ENCODE data around the gene TOP2B. TPM values are rescaled to one million over a fixed set of nuclear protein-coding genes. Genes with fewer than 3 reads are reported as not detected.

The TOP2B gene
- total RNA-seq, 2 experiments from 2014 or later: 165 to 171 TPM

- CTCF ChIA-PET: interaction anchor here (1.4 kb wide), 1 partner anchor 20 kb away, joined by 5 read pairs; no protein-coding TSS in a partner anchor
- Mint-ChIP-seq H3K4me3 (no peak overlapping the region), H3K27me3 (no peaks in the 10 kb centered on the region), H3K9me3 (no peaks in the 10 kb centered on the region), H3K36me3 (ENCODE audit: low read depth) (no peaks in the 10 kb centered on the region), H3K27ac (no peak overlapping the region), H3K4me1 (ENCODE audit: low read depth) (no peaks in the 10 kb centered on the region)
- TF ChIP-seq CTCF (IDR thresholded peaks at IDR 0.05): no peak
- intact Hi-C loops (cut with micrococcal nuclease): no loop called here
- ATAC-seq: no peak
- DNase-seq: no peak
- POLR2A ChIA-PET: no interaction called here
Observed at GRCh38 chr3:25573386-25574171, 91.1 kb downstream of the TOP2B start.

- POLR2A ChIA-PET: no interaction called here
- ATAC-seq: no peak
- intact Hi-C loops (cut with micrococcal nuclease): no loop called here
- Mint-ChIP-seq H3K27me3 (no peaks in the 10 kb centered on the region), H3K4me1 (ENCODE audit: low read depth) (no peaks in the 10 kb centered on the region), H3K4me3 (no peak overlapping the region), H3K36me3 (ENCODE audit: low read depth) (no peaks in the 10 kb centered on the region), H3K27ac (no peak overlapping the region), H3K9me3 (no peaks in the 10 kb centered on the region)
- DNase-seq: no peak
- no peak for TF ChIP-seq CTCF (IDR thresholded peaks at IDR 0.05)
- CTCF ChIA-PET: interaction anchor here (1.4 kb wide), 1 partner anchor 20 kb away, joined by 5 read pairs; no protein-coding TSS in a partner anchor
Observed at GRCh38 chr3:25572919-25573385, 91.8 kb downstream of the TOP2B start.

- CTCF ChIA-PET: no interaction called here
- ATAC-seq (no peak), DNase-seq (no peak)
- no peaks in the 10 kb centered on the region for H3K36me3 Mint-ChIP-seq (ENCODE audit: low read depth)
- no peak overlapping the region for H3K27ac Mint-ChIP-seq
- no peaks in the 10 kb centered on the region for H3K9me3 Mint-ChIP-seq
- POLR2A ChIA-PET: no interaction called here
- H3K27me3 Mint-ChIP-seq: no peaks in the 10 kb centered on the region
- no peak overlapping the region for H3K4me3 Mint-ChIP-seq
- no peaks in the 10 kb centered on the region for H3K4me1 Mint-ChIP-seq (ENCODE audit: low read depth)
- intact Hi-C loops (cut with micrococcal nuclease): no loop called here
- no peak for TF ChIP-seq CTCF (IDR thresholded peaks at IDR 0.05)
Observed at GRCh38 chr3:25572336-25572735, 92.4 kb downstream of the TOP2B start.

GRCh38 chr3:25571285-25571684, 93.4 kb downstream of the TOP2B start:
- TF ChIP-seq CTCF (IDR thresholded peaks at IDR 0.05): no peak
- H3K36me3 Mint-ChIP-seq (ENCODE audit: low read depth): no peaks in the 10 kb centered on the region
- H3K4me1 Mint-ChIP-seq (ENCODE audit: low read depth): no peaks in the 10 kb centered on the region
- H3K9me3 Mint-ChIP-seq: no peaks in the 10 kb centered on the region
- ATAC-seq (no peak), DNase-seq (no peak)
- H3K4me3 Mint-ChIP-seq: no peak overlapping the region
- ChIA-PET CTCF (no interaction called here), POLR2A (no interaction called here)
- no peak overlapping the region for H3K27ac Mint-ChIP-seq
- intact Hi-C loops (cut with micrococcal nuclease): no loop called here
- no peaks in the 10 kb centered on the region for H3K27me3 Mint-ChIP-seq

- CTCF ChIA-PET: no interaction called here
- DNase-seq (no peak), ATAC-seq (no peak)
- TF ChIP-seq CTCF (IDR thresholded peaks at IDR 0.05): no peak
- intact Hi-C loops (cut with micrococcal nuclease): no loop called here
- H3K27me3 Mint-ChIP-seq: no peaks in the 10 kb centered on the region
- H3K4me1 Mint-ChIP-seq (ENCODE audit: low read depth): no peaks in the 10 kb centered on the region
- H3K9me3 Mint-ChIP-seq: no peaks in the 10 kb centered on the region
- H3K4me3 Mint-ChIP-seq: no peak overlapping the region
- POLR2A ChIA-PET: interaction anchor here (0.5 kb wide), 1 partner anchor 214 kb away, joined by 3 read pairs; no protein-coding TSS in a partner anchor
- no peaks in the 10 kb centered on the region for H3K36me3 Mint-ChIP-seq (ENCODE audit: low read depth)
- no peak overlapping the region for H3K27ac Mint-ChIP-seq
Observed at GRCh38 chr3:25568525-25569078, 96.1 kb downstream of the TOP2B start.

All from activated CD8-positive, alpha-beta T cell treated with anti-CD3 and anti-CD28 coated beads for 36 hours (primary cell).